Neural crest cell (in vitro differentiated cells): ENCODE results near the gene WHRN. TPM values are rescaled to one million over a fixed set of nuclear protein-coding genes. Genes with fewer than 3 reads are reported as not detected.

ENCODE experiments used
- DNase-seq: peaks from one replicate; pipeline ENCODE4 v3.0.0; 2021; ENCODE audit warnings: low read depth, mixed read lengths, low spot score
- H3K27ac Mint-ChIP-seq: one replicate; pipeline ENCODE4 v1.8.0; 2021; ENCODE audit warnings: mild to moderate bottlenecking, mixed read lengths; ENCODE audit not compliant: unreplicated experiment
- H3K27me3 Mint-ChIP-seq: 2 replicates; pipeline ENCODE4 v1.8.0; 2021; ENCODE audit warnings: low read depth, mild to moderate bottlenecking, mixed read lengths
- H3K36me3 Mint-ChIP-seq: 2 replicates; pipeline ENCODE4 v1.8.0; 2021; ENCODE audit warnings: low read depth, mild to moderate bottlenecking, mixed read lengths
- H3K4me1 Mint-ChIP-seq: 2 replicates; pipeline ENCODE4 v1.8.0; 2021; ENCODE audit warnings: mixed read lengths
- H3K4me3 Mint-ChIP-seq: one replicate; pipeline ENCODE4 v1.8.0; 2021; ENCODE audit warnings: mild to moderate bottlenecking, mixed read lengths
- H3K9me3 Mint-ChIP-seq: 2 replicates; pipeline ENCODE4 v1.8.0; 2021; ENCODE audit warnings: mixed read lengths
- total RNA-seq: library from RNA; stranded (reverse); gene quantifications from 2 replicates; pipeline ENCODE4 v1.2.1, GENCODE V29; 2021
- TF ChIP-seq, protein P1 (sequence below): fragments of 200-600 bp; sonication (generic); conservative IDR thresholded peaks from 2 replicates; pipeline ENCODE4 v1.5.0; 2021; ENCODE audit warnings: antibody characterized with exemption, mild to moderate bottlenecking

WHRN gene
- total RNA-seq, 1 donor from 2014 or later = 8.9 TPM

DNA sequence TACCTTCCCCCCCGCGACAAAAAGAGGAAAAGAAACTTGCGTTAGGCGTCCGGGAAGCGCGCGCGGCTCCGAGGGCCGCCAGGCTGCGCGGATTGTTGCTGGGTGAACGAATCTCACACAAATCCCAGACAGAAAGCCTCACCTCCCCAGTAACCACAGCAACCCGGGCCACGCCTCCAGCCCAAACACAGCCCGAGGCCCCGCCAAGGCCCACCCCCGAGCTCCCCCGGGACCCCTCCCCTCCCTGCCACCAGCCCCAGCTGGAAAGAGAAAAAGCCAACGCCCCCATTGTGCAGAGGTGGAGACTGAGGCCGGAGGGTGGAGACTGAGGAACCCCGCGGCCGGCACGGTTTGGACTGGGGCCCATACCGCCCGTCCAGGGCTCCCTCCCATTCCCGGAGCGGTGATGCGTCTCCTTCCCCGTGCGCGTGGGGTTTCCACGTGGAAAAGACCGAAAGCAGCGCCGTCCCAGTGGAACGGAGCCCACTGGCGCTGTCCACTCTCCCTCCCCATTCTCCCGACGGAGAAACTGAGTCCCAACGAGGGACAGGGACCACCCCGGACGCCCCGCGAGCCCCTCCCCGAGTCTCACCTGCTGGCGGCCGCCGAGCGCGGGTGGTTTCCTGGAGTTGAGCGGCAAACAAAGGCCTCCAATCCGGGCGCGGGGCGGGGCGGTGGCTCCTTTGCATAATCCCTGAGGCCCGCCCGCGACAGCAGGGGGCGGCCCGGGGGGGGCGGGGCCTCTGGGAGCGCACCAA is 107.2 kb downstream of the WHRN start:
- peak overlapping the region; percentile 85 for H3K27ac Mint-ChIP-seq
- H3K9me3 Mint-ChIP-seq = no peaks in the 10 kb centered on the region
- TF ChIP-seq, protein P1, sequence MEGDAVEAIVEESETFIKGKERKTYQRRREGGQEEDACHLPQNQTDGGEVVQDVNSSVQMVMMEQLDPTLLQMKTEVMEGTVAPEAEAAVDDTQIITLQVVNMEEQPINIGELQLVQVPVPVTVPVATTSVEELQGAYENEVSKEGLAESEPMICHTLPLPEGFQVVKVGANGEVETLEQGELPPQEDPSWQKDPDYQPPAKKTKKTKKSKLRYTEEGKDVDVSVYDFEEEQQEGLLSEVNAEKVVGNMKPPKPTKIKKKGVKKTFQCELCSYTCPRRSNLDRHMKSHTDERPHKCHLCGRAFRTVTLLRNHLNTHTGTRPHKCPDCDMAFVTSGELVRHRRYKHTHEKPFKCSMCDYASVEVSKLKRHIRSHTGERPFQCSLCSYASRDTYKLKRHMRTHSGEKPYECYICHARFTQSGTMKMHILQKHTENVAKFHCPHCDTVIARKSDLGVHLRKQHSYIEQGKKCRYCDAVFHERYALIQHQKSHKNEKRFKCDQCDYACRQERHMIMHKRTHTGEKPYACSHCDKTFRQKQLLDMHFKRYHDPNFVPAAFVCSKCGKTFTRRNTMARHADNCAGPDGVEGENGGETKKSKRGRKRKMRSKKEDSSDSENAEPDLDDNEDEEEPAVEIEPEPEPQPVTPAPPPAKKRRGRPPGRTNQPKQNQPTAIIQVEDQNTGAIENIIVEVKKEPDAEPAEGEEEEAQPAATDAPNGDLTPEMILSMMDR = no peak
- DNase-seq = peak; percentile 93
- peak overlapping the region; percentile 88 for H3K4me3 Mint-ChIP-seq
- H3K36me3 Mint-ChIP-seq = no peaks in the 10 kb centered on the region
- H3K27me3 Mint-ChIP-seq = peaks cover 2% of the 10 kb centered on the region
- peaks cover 19% of the 10 kb centered on the region for H3K4me1 Mint-ChIP-seq

DNA sequence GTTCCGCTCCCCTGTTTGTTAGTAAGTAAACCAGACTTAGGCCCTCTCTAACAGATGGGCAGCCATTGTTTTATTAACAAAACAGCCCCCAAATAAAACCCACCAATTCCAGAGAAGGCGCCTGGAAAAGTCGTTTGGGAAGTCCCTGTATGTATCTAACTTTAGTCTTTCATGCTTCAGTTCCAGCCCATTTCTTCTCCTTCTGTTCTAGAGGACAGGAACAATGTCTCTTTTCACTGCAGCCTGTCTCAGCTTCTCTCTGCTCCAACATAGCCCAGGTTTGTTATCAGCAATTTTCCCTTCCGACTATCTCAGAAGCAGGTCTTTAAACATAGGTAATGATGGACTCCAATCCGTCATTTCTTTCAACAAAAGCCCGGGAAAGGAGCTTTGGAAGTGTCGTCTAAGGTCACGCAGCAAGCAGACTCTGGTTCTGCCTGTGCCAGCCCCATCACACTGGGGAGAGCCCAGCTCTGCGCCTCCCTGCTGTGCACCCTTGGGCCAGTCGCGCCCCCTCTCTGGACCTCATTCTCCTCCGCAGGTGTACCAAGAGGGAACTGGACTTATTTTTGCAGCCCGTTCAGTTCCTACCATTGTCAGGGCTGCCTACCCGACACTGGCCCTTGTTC is 107.9 kb downstream of the WHRN start:
- Mint-ChIP-seq H3K9me3 (no peaks in the 10 kb centered on the region), H3K27ac (peak overlapping the region; percentile 85), H3K36me3 (no peaks in the 10 kb centered on the region), H3K27me3 (peaks cover 2% of the 10 kb centered on the region), H3K4me1 (peaks cover 19% of the 10 kb centered on the region), H3K4me3 (peak overlapping the region; percentile 88)
- TF ChIP-seq, protein P1 = no peak
- no peak for DNase-seq

DNA sequence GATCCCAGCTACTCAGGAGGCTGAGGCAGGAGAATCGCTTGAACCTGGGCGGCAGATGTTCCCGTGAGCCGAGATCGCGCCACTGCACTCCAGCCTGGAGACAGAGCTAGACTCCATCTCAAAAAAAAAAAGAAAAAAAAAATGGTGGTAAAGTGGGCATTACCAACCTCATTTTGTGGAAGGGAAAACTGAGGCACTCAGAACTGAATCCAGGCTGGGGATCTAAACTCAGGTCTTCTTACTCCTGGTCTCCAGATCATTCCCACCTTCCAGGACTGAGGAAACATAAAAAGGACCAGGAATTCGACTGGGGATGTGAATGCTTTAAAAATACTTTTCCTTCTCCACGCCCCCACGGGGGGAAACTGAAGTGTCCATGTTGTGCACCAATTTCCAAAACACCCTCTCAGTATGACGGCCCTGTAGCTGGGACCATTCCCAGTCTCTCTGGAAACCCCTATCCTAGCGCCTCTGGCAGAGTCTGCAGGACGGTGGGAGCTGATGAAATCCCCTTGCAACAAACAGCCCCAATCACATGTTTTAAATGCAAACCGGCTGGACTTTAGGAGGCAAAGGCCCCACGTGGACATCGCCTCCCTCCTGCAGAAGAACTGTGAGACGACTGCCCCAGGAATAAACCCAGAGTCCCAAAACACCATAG is 108.6 kb downstream of the WHRN start:
- Mint-ChIP-seq H3K4me1 (peaks cover 19% of the 10 kb centered on the region), H3K9me3 (no peaks in the 10 kb centered on the region), H3K27me3 (peaks cover 2% of the 10 kb centered on the region), H3K36me3 (no peaks in the 10 kb centered on the region), H3K27ac (peak overlapping the region; percentile 57), H3K4me3 (peak overlapping the region; percentile 88)
- no peak for DNase-seq
- TF ChIP-seq, protein P1 = no peak

DNA sequence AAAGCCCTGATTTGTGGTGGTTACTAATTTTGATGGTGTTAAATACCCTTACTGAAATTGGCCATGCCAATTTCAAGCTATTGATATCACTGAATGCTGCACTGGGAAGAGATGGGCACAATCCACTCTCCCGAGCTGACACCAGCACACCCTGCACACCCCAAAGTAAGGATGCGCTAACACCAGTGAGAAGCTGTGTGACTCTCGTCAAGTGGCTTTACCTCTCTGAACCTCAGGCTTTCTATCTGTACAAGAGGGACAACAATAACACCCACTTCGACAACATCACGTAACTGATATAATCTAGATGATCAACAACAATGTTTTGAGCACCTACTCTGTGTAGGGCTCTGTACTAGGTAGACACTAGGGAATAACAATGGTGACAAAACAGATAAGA is 109.5 kb downstream of the WHRN start:
- no peaks in the 10 kb centered on the region for H3K36me3 Mint-ChIP-seq
- no peak for DNase-seq
- no peak overlapping the region for H3K27ac Mint-ChIP-seq
- H3K4me1 Mint-ChIP-seq = peaks cover 20% of the 10 kb centered on the region
- no peak overlapping the region for H3K4me3 Mint-ChIP-seq
- no peaks in the 10 kb centered on the region for H3K9me3 Mint-ChIP-seq
- peaks cover 2% of the 10 kb centered on the region for H3K27me3 Mint-ChIP-seq
- TF ChIP-seq, protein P1 = no peak

DNA sequence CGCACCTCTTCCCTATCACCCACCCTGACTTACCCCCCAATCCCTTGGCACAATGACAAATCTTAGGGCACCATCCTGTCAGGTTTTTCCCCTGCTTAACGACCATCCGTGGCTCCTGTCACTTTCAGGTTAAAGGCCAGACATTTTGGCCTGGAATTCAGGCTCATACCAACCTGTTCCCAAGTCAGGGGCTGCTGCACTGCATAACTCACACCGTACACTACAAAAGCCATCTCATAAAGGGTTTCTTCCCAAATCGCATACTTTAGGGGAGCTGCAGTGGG is 110.0 kb downstream of the WHRN start:
- Mint-ChIP-seq H3K9me3 (no peaks in the 10 kb centered on the region), H3K27ac (peak overlapping the region; percentile 19), H3K4me1 (peaks cover 25% of the 10 kb centered on the region), H3K36me3 (no peaks in the 10 kb centered on the region), H3K27me3 (no peaks in the 10 kb centered on the region), H3K4me3 (no peak overlapping the region)
- TF ChIP-seq, protein P1 = no peak
- DNase-seq = no peak
